Keratinocyte (primary cell): ENCODE measurements around the gene CARMIL1. TPM values are rescaled to one million over a fixed set of nuclear protein-coding genes. Genes with fewer than 3 reads are reported as not detected.
A peak's percentile ranks its signal among the peaks of the same experiment; 100 is the strongest.

Source experiments
- DNase-seq: peaks from one replicate; pipeline ENCODE4 v3.0.0-alpha.2; 2011; ENCODE audit warnings: low read depth, missing footprints, low spot score
- FAIRE-seq: peaks from 2 replicates; lab custom pipeline; 2011; peaks lifted over from hg19 to GRCh38; lab: Jason Lieb, UNC
- H2AFZ ChIP-seq: 2 replicates; pipeline ENCODE4 v1.6.0; 2012; ENCODE audit warnings: low read length, control low read depth, inconsistent platforms; ENCODE audit not compliant: control insufficient read depth
- H3K27ac ChIP-seq: 2 replicates; pipeline ENCODE4 v1.5.1; 2011; ENCODE audit warnings: low read length; ENCODE audit not compliant: control insufficient read depth, insufficient read depth
- H3K27me3 ChIP-seq: 3 replicates; pipeline ENCODE4 v1.6.0; 2011; ENCODE audit warnings: low read length; ENCODE audit not compliant: control insufficient read depth, insufficient read depth; ENCODE audit errors: extremely low read depth
- H3K36me3 ChIP-seq, 2 experiments: 2 replicates in 1 of 2; 3 replicates in 1 of 2; pipeline ENCODE4 v1.5.1; 2011; ENCODE audit warnings: low read length in 2 of 2, mild to moderate bottlenecking in 1 of 2; ENCODE audit not compliant: control insufficient read depth in 2 of 2, insufficient read depth in 2 of 2; ENCODE audit errors: extremely low read depth in 1 of 2
- H3K4me1 ChIP-seq: 3 replicates; pipeline ENCODE4 v1.5.1; 2011; ENCODE audit warnings: low read length; ENCODE audit not compliant: control insufficient read depth, insufficient read depth; ENCODE audit errors: extremely low read depth
- H3K4me2 ChIP-seq: 3 replicates; pipeline ENCODE4 v1.6.0; 2011; ENCODE audit warnings: low read depth, low read length; ENCODE audit not compliant: control insufficient read depth, insufficient read depth; ENCODE audit errors: extremely low read depth
- H3K4me3 ChIP-seq, 3 experiments: fragments of 200-600 bp in 1 of 3; sonication (generic) in 1 of 3; 2 replicates in 2 of 3; 3 replicates in 1 of 3; pipeline ENCODE4 v1.5.1; 2011 to 2016; ENCODE audit warnings: low read length in 3 of 3, mild to moderate bottlenecking in 3 of 3, control low read depth in 2 of 3, inconsistent platforms in 1 of 3, low read depth in 1 of 3, mixed read lengths in 1 of 3, mixed run types in 1 of 3, moderate library complexity in 1 of 3; ENCODE audit not compliant: control insufficient read depth in 2 of 3, insufficient read depth in 2 of 3; ENCODE audit errors: extremely low read depth in 1 of 3
- H3K79me2 ChIP-seq: 2 replicates; pipeline ENCODE4 v1.6.0; 2012; ENCODE audit warnings: low read length; ENCODE audit not compliant: control insufficient read depth, insufficient read depth
- H3K9ac ChIP-seq: 3 replicates; pipeline ENCODE4 v1.6.0; 2011; ENCODE audit warnings: low read length; ENCODE audit not compliant: control insufficient read depth, insufficient read depth; ENCODE audit errors: extremely low read depth
- H3K9me1 ChIP-seq: 3 replicates; pipeline ENCODE4 v1.6.0; 2011; ENCODE audit warnings: low read length; ENCODE audit not compliant: control insufficient read depth, insufficient read depth; ENCODE audit errors: extremely low read depth
- H3K9me3 ChIP-seq: 2 replicates; pipeline ENCODE4 v1.5.1; 2012; ENCODE audit warnings: low read depth, low read length; ENCODE audit not compliant: control insufficient read depth
- H4K20me1 ChIP-seq: 3 replicates; pipeline ENCODE4 v1.6.0; 2011; ENCODE audit warnings: low read length; ENCODE audit not compliant: control insufficient read depth, insufficient read depth; ENCODE audit errors: extremely low read depth
- CTCF ChIP-seq, 3 experiments: IDR thresholded peaks in 1 of 3; conservative IDR thresholded peaks in 1 of 3; optimal IDR thresholded peaks in 1 of 3; 2 replicates in 2 of 3; 3 replicates in 1 of 3; pipeline versions ENCODE3 to v1.5.1; 2011; ENCODE audit warnings: low read length in 3 of 3, mild to moderate bottlenecking in 3 of 3, moderate library complexity in 2 of 3, control low read depth in 1 of 3, inconsistent platforms in 1 of 3; ENCODE audit not compliant: insufficient read depth in 2 of 3; ENCODE audit errors: extremely low read depth in 1 of 3
- EZH2 ChIP-seq: IDR thresholded peaks from one replicate; pipeline ENCODE4 v1.6.1; 2012; ENCODE audit warnings: inconsistent platforms, mild to moderate bottlenecking, low read length, moderate library complexity
- dilution Hi-C: fragments of 300-500 bp; cut with MboI; formaldehyde crosslinking; loops from one replicate; pipeline ENCODE4 v1.7.0; 2020; ENCODE audit warnings: low sequenced_read_pairs; ENCODE audit not compliant: extremely low pct_ligation_motif_present
- polyA plus RNA-seq, 5 experiments: library from polyadenylated mRNA; depleted of rRNA in 3 of 5; stranded (reverse) in 3 of 5; stranded (forward) in 1 of 5; unstranded in 1 of 5; fragments of >200 nt; gene quantifications; 1 replicate in 1 of 5; 2 replicates in 3 of 5; 3 replicates in 1 of 5; pipeline versions ENCODE4 v1.2.1 to v1.2.3, GENCODE V29; 2011 to 2012; ENCODE audit warnings: missing spikeins in 2 of 5, low read depth in 1 of 5, low replicate concordance in 1 of 5

The CARMIL1 gene
- polyA plus RNA-seq, 1 donor (not counting 4 experiments of a cell fraction or from before 2014, with no cell fraction given), result 18.9 TPM

- no peak overlapping the region for H2AFZ ChIP-seq
- H3K9ac ChIP-seq, result no peak overlapping the region
- no peaks in the 10 kb centered on the region for H4K20me1 ChIP-seq
- H3K27ac ChIP-seq, result no peak overlapping the region
- dilution Hi-C loops, result no loop called here
- peaks cover 39% of the 10 kb centered on the region for H3K79me2 ChIP-seq
- no peaks in the 10 kb centered on the region for H3K27me3 ChIP-seq
- no peaks in the 10 kb centered on the region for H3K9me1 ChIP-seq
- H3K9me3 ChIP-seq, result no peaks in the 10 kb centered on the region
- no peak for FAIRE-seq
- no peak for DNase-seq
- no peak for TF ChIP-seq EZH2
- no peak for TF ChIP-seq CTCF (optimal IDR thresholded peaks at IDR 0.05 in 1 of 3, IDR thresholded peaks at IDR 0.05 in 1 of 3, conservative IDR thresholded peaks at IDR 0.05 in 1 of 3; ENCODE audit: extremely low read depth in 1 of 3, insufficient read depth in 2 of 3, low read length in 3 of 3)
- no peak overlapping the region for H3K4me3 ChIP-seq
- no peaks in the 10 kb centered on the region for H3K4me1 ChIP-seq
- H3K36me3 ChIP-seq, result no peaks in the 10 kb centered on the region
- no peak overlapping the region for H3K4me2 ChIP-seq
These were observed 62.0 kb downstream of the CARMIL1 start for GRCh38 chr6:25341203-25341552.

GRCh38 chr6:25341923-25342619 is 62.9 kb downstream of the CARMIL1 start:
- dilution Hi-C loops, result no loop called here
- Histone ChIP-seq H3K79me2 (peaks cover 36% of the 10 kb centered on the region), H3K9me1 (no peaks in the 10 kb centered on the region), H3K27me3 (no peaks in the 10 kb centered on the region), H3K9ac (no peak overlapping the region), H3K4me1 (no peaks in the 10 kb centered on the region), H3K27ac (no peak overlapping the region), H3K9me3 (no peaks in the 10 kb centered on the region), H2AFZ (no peak overlapping the region), H3K4me3 (no peak overlapping the region), H3K4me2 (no peak overlapping the region), H4K20me1 (no peaks in the 10 kb centered on the region), H3K36me3 (no peaks in the 10 kb centered on the region)
- no peak for FAIRE-seq
- no peak for DNase-seq
- TF ChIP-seq EZH2 (no peak), CTCF (optimal IDR thresholded peaks at IDR 0.05 in 1 of 3, IDR thresholded peaks at IDR 0.05 in 1 of 3, conservative IDR thresholded peaks at IDR 0.05 in 1 of 3; ENCODE audit: extremely low read depth in 1 of 3, insufficient read depth in 2 of 3, low read length in 3 of 3) (peak in 1 of 3 experiments; percentile 5)
